Measurements from ENCODE around the gene UNC45A.

- no peak for TF ChIP-seq EP300 (IDR thresholded peaks at IDR 0.05)
- no peak for TF ChIP-seq CTCF (IDR thresholded peaks at IDR 0.05)
- no peak for TF ChIP-seq POLR2A (IDR thresholded peaks at IDR 0.05)
- TF ChIP-seq POLR2AphosphoS5 (IDR thresholded peaks at IDR 0.05) = no peak
These were observed 23.8 kb upstream of the UNC45A start for GRCh38 chr15:90911302-90911623.
